WTC11 (cell line): ENCODE measurements around the gene FUBP3. TPM values are rescaled to one million over a fixed set of nuclear protein-coding genes. Genes with fewer than 3 reads are reported as not detected.

ENCODE experiments used
- ATAC-seq: fragments of 200-7000 bp; cut with Tn5 transposase; 2 replicates; pipeline ENCODE4 v1.10.0; 2021; ENCODE audit warnings: mild to moderate bottlenecking, moderate library complexity
- CTCF ChIA-PET: fragments of 300-600 bp; sonication (Branson Sonifier 250); formaldehyde crosslinking; loops from one replicate; lab custom pipeline; 2021; ENCODE audit warnings: antibody characterized with exemption; lab: Charles Lee
- POLR2A ChIA-PET: fragments of 350-600 bp; sonication (Branson Sonifier 250); formaldehyde crosslinking; loops from one replicate; lab custom pipeline; 2021; ENCODE audit warnings: antibody characterized with exemption; lab: Charles Lee
- DNase-seq: peaks from one replicate; pipeline ENCODE4 v3.0.0; 2021; ENCODE audit warnings: low spot score
- H3K27ac Mint-ChIP-seq: 2 replicates; pipeline ENCODE4 v1.8.0; 2021; ENCODE audit warnings: mixed read lengths
- H3K27me3 Mint-ChIP-seq: 2 replicates; pipeline ENCODE4 v1.8.0; 2021; ENCODE audit warnings: low read depth, mild to moderate bottlenecking, moderate library complexity, mixed read lengths
- H3K36me3 Mint-ChIP-seq: 2 replicates; pipeline ENCODE4 v1.8.0; 2021; ENCODE audit warnings: mixed read lengths
- H3K4me1 Mint-ChIP-seq: 2 replicates; pipeline ENCODE4 v1.8.0; 2022; ENCODE audit warnings: mixed read lengths
- H3K4me3 Mint-ChIP-seq: 2 replicates; pipeline ENCODE4 v1.8.0; 2021; ENCODE audit warnings: mild to moderate bottlenecking, moderate library complexity, mixed read lengths
- H3K9me3 Mint-ChIP-seq: 2 replicates; pipeline ENCODE4 v1.8.0; 2021; ENCODE audit warnings: mixed read lengths
- CREM ChIP-seq: sonication (generic); formaldehyde crosslinking; IDR thresholded peaks from 2 replicates; pipeline ENCODE4 v1.8.1; 2022; ENCODE audit warnings: mild to moderate bottlenecking, missing genetic modification reagents, moderate library complexity
- E2F4 ChIP-seq: sonication (generic); formaldehyde crosslinking; IDR thresholded peaks from 2 replicates; pipeline ENCODE4 v1.8.1; 2022; ENCODE audit warnings: low read depth, mild to moderate bottlenecking, moderate library complexity, missing genetic modification reagents, borderline replicate concordance
- ETV6 ChIP-seq: sonication (generic); formaldehyde crosslinking; IDR thresholded peaks from 2 replicates; pipeline ENCODE4 v1.8.1; 2022; ENCODE audit warnings: mild to moderate bottlenecking, missing genetic modification reagents
- FOXK1 ChIP-seq: sonication (generic); formaldehyde crosslinking; IDR thresholded peaks from 2 replicates; pipeline ENCODE4 v1.8.0; 2022; ENCODE audit warnings: mild to moderate bottlenecking, moderate library complexity, missing genetic modification reagents
- GTF2I ChIP-seq: fragments of 250-450 bp; sonication (Bioruptor Pico); conservative IDR thresholded peaks from 2 replicates; pipeline ENCODE4 v1.4.0; 2021; ENCODE audit warnings: mild to moderate bottlenecking
- JAZF1 ChIP-seq: fragments of 250-450 bp; sonication (Bioruptor Pico); IDR thresholded peaks from 2 replicates; pipeline ENCODE4 v1.9.0; 2021; ENCODE audit warnings: moderate library complexity, mild to moderate bottlenecking, inconsistent platforms
- MAX ChIP-seq: sonication (generic); formaldehyde crosslinking; IDR thresholded peaks from 2 replicates; pipeline ENCODE4 v1.8.0; 2022; ENCODE audit warnings: mild to moderate bottlenecking, missing genetic modification reagents
- NFYB ChIP-seq: sonication (generic); formaldehyde crosslinking; conservative IDR thresholded peaks from 2 replicates; pipeline ENCODE4 v1.8.0; 2022; ENCODE audit warnings: low read depth, missing genetic modification reagents
- NR1H2 ChIP-seq: sonication (generic); formaldehyde crosslinking; IDR thresholded peaks from 2 replicates; pipeline ENCODE4 v1.9.0; 2021; ENCODE audit warnings: mild to moderate bottlenecking, moderate library complexity, missing genetic modification reagents
- PREB ChIP-seq: sonication (generic); formaldehyde crosslinking; IDR thresholded peaks from 2 replicates; pipeline ENCODE4 v1.8.1; 2022; ENCODE audit warnings: mild to moderate bottlenecking, missing genetic modification reagents, moderate library complexity, borderline replicate concordance
- ZBTB43 ChIP-seq: sonication (generic); formaldehyde crosslinking; IDR thresholded peaks from 2 replicates; pipeline ENCODE4 v1.8.1; 2023; ENCODE audit warnings: mild to moderate bottlenecking, missing genetic modification reagents
- ZNF232 ChIP-seq: sonication (generic); formaldehyde crosslinking; IDR thresholded peaks from 2 replicates; pipeline ENCODE4 v1.8.0; 2022; ENCODE audit warnings: mild to moderate bottlenecking, missing genetic modification reagents
- ZNF512 ChIP-seq: sonication (generic); formaldehyde crosslinking; IDR thresholded peaks from 2 replicates; pipeline ENCODE4 v1.8.1; 2022; ENCODE audit warnings: missing genetic modification reagents, borderline replicate concordance
- total RNA-seq: library from RNA; stranded (reverse); gene quantifications from 3 replicates; pipeline ENCODE4 v1.2.3, GENCODE V29; 2021
- TF ChIP-seq, protein P1 (sequence below): sonication (generic); formaldehyde crosslinking; IDR thresholded peaks from 2 replicates; pipeline ENCODE4 v1.8.0; 2022; ENCODE audit warnings: mild to moderate bottlenecking, missing genetic modification reagents
- TF ChIP-seq, protein P2 (sequence below): fragments of 250-450 bp; sonication (Bioruptor Pico); IDR thresholded peaks from 2 replicates; pipeline ENCODE4 v1.9.0; 2021; ENCODE audit warnings: mild to moderate bottlenecking, borderline replicate concordance
- TF ChIP-seq, protein P3 (sequence below): sonication (generic); formaldehyde crosslinking; IDR thresholded peaks from 2 replicates; pipeline ENCODE4 v1.8.1; 2023; ENCODE audit warnings: mild to moderate bottlenecking, missing genetic modification reagents, moderate library complexity
- TF ChIP-seq, protein P4 (sequence below): sonication (generic); formaldehyde crosslinking; IDR thresholded peaks from 2 replicates; pipeline ENCODE4 v1.8.1; 2023; ENCODE audit warnings: mild to moderate bottlenecking, missing genetic modification reagents, moderate library complexity
- TF ChIP-seq, protein P5 (sequence below): sonication (generic); formaldehyde crosslinking; IDR thresholded peaks from 2 replicates; pipeline ENCODE4 v1.8.0; 2023; ENCODE audit warnings: missing genetic modification reagents

The FUBP3 gene
- total RNA-seq, 1 experiment from 2014 or later = 83.0 TPM

GRCh38 chr9:130632081-130632710 lies 52.8 kb downstream of the FUBP3 start (continued):
- TF ChIP-seq NFYB (CRISPR knock-in tag) (no peak), NR1H2 (CRISPR knock-in tag) (no peak), CREM (CRISPR knock-in tag) (no peak)
- TF ChIP-seq, protein P1, sequence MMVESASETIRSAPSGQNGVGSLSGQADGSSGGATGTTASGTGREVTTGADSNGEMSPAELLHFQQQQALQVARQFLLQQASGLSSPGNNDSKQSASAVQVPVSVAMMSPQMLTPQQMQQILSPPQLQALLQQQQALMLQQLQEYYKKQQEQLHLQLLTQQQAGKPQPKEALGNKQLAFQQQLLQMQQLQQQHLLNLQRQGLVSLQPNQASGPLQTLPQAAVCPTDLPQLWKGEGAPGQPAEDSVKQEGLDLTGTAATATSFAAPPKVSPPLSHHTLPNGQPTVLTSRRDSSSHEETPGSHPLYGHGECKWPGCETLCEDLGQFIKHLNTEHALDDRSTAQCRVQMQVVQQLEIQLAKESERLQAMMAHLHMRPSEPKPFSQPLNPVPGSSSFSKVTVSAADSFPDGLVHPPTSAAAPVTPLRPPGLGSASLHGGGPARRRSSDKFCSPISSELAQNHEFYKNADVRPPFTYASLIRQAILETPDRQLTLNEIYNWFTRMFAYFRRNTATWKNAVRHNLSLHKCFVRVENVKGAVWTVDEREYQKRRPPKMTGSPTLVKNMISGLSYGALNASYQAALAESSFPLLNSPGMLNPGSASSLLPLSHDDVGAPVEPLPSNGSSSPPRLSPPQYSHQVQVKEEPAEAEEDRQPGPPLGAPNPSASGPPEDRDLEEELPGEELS (CRISPR knock-in tag) = no peak

DNA sequence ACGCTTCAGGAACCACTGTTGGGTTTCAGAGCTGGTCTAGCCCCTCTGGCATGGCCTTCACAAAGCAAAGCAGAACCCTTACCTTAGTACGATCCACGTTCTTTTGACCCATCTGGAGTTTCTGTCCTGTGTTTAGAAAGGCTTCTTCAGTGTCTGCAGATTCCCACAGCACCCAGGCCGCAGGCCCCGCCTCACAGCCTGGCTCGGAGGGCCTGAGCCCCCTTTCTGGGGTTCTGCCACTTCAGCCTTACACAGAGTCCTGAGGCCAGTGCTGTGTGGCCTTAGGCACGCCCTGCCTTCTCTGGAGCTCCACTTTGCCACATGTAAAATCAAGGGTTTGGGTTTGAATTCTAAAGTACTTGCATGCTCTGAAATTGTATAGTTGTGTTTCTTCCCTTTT lies 53.5 kb downstream of the FUBP3 start:
- CTCF ChIA-PET = no interaction called here
- TF ChIP-seq, protein P2, sequence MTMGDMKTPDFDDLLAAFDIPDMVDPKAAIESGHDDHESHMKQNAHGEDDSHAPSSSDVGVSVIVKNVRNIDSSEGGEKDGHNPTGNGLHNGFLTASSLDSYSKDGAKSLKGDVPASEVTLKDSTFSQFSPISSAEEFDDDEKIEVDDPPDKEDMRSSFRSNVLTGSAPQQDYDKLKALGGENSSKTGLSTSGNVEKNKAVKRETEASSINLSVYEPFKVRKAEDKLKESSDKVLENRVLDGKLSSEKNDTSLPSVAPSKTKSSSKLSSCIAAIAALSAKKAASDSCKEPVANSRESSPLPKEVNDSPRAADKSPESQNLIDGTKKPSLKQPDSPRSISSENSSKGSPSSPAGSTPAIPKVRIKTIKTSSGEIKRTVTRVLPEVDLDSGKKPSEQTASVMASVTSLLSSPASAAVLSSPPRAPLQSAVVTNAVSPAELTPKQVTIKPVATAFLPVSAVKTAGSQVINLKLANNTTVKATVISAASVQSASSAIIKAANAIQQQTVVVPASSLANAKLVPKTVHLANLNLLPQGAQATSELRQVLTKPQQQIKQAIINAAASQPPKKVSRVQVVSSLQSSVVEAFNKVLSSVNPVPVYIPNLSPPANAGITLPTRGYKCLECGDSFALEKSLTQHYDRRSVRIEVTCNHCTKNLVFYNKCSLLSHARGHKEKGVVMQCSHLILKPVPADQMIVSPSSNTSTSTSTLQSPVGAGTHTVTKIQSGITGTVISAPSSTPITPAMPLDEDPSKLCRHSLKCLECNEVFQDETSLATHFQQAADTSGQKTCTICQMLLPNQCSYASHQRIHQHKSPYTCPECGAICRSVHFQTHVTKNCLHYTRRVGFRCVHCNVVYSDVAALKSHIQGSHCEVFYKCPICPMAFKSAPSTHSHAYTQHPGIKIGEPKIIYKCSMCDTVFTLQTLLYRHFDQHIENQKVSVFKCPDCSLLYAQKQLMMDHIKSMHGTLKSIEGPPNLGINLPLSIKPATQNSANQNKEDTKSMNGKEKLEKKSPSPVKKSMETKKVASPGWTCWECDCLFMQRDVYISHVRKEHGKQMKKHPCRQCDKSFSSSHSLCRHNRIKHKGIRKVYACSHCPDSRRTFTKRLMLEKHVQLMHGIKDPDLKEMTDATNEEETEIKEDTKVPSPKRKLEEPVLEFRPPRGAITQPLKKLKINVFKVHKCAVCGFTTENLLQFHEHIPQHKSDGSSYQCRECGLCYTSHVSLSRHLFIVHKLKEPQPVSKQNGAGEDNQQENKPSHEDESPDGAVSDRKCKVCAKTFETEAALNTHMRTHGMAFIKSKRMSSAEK (CRISPR knock-in tag) = no peak
- TF ChIP-seq MAX (no peak), ZBTB43 (CRISPR knock-in tag) (no peak), GTF2I (CRISPR knock-in tag) (no peak), JAZF1 (CRISPR knock-in tag) (no peak), FOXK1 (CRISPR knock-in tag) (no peak), PREB (CRISPR knock-in tag) (no peak), ETV6 (CRISPR knock-in tag) (no peak), E2F4 (CRISPR knock-in tag) (no peak), ZNF512 (CRISPR knock-in tag) (no peak), ZNF232 (CRISPR knock-in tag) (no peak), NFYB (CRISPR knock-in tag) (no peak)
- TF ChIP-seq, protein P3, sequence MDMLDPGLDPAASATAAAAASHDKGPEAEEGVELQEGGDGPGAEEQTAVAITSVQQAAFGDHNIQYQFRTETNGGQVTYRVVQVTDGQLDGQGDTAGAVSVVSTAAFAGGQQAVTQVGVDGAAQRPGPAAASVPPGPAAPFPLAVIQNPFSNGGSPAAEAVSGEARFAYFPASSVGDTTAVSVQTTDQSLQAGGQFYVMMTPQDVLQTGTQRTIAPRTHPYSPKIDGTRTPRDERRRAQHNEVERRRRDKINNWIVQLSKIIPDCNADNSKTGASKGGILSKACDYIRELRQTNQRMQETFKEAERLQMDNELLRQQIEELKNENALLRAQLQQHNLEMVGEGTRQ (CRISPR knock-in tag) = no peak
- TF ChIP-seq, protein P4, sequence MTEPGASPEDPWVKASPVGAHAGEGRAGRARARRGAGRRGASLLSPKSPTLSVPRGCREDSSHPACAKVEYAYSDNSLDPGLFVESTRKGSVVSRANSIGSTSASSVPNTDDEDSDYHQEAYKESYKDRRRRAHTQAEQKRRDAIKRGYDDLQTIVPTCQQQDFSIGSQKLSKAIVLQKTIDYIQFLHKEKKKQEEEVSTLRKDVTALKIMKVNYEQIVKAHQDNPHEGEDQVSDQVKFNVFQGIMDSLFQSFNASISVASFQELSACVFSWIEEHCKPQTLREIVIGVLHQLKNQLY (CRISPR knock-in tag) = no peak
- TF ChIP-seq, protein P5, sequence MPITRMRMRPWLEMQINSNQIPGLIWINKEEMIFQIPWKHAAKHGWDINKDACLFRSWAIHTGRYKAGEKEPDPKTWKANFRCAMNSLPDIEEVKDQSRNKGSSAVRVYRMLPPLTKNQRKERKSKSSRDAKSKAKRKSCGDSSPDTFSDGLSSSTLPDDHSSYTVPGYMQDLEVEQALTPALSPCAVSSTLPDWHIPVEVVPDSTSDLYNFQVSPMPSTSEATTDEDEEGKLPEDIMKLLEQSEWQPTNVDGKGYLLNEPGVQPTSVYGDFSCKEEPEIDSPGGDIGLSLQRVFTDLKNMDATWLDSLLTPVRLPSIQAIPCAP (CRISPR knock-in tag) = no peak

More for the DNA sequence above, 53.5 kb downstream of the FUBP3 start:
- Mint-ChIP-seq H3K27me3 (no peaks in the 10 kb centered on the region), H3K27ac (no peak overlapping the region), H3K9me3 (no peaks in the 10 kb centered on the region), H3K4me1 (peaks cover 24% of the 10 kb centered on the region), H3K36me3 (peaks cover 41% of the 10 kb centered on the region), H3K4me3 (no peak overlapping the region)
- no peak for ATAC-seq
- POLR2A ChIA-PET = no interaction called here
- no peak for DNase-seq
